Vagina (tissue), 2 donors: ENCODE measurements around the gene MAP3K20. TPM values are rescaled to one million over a fixed set of nuclear protein-coding genes. Genes with fewer than 3 reads are reported as not detected.

Experiments used
- DNase-seq, 2 donors: peaks; one replicate each; pipeline ENCODE4 v3.0.0-alpha.2; 2017; ENCODE audit errors: extremely low spot score in 2 of 2
- H3K27ac ChIP-seq: fragments of 200-600 bp; sonication (generic); one replicate; pipeline ENCODE4 v1.5.1; 2019
- H3K27me3 ChIP-seq: fragments of 200-600 bp; sonication (generic); one replicate; pipeline ENCODE4 v1.5.1; 2019
- H3K36me3 ChIP-seq, 2 donors: fragments of 200-600 bp; sonication (generic); one replicate each; pipeline ENCODE4 v1.5.1; 2017 to 2019
- H3K4me1 ChIP-seq: fragments of 200-600 bp; sonication (generic); one replicate; pipeline ENCODE4 v1.5.1; 2019
- H3K4me3 ChIP-seq, 2 donors: fragments of 200-600 bp; sonication (generic); 1 replicate in 1 of 2; 2 replicates in 1 of 2; pipeline ENCODE4 v1.5.1; 2016 to 2019
- H3K9me3 ChIP-seq: fragments of 200-600 bp; sonication (generic); one replicate; pipeline ENCODE4 v1.5.1; 2019
- POLR2A ChIP-seq, 2 donors: fragments of 450-650 bp; IDR thresholded peaks; one replicate each; pipeline ENCODE4 v1.6.1; 2017; ENCODE audit warnings: antibody characterized with exemption in 2 of 2, mild to moderate bottlenecking in 2 of 2, moderate library complexity in 2 of 2
- POLR2AphosphoS5 ChIP-seq, 2 donors: sonication (generic); formaldehyde crosslinking; IDR thresholded peaks; one replicate each; pipeline ENCODE4 v1.9.0; 2017; ENCODE audit warnings: antibody characterized with exemption in 2 of 2, mild to moderate bottlenecking in 2 of 2, low read depth in 1 of 2; ENCODE audit not compliant: insufficient read depth in 1 of 2
- intact Hi-C: fragments of 100-400 bp; cut with DNase I; formaldehyde crosslinking; loops from one replicate; pipeline ENCODE4 v1.15.1; 2023
- total RNA-seq: library from RNA; depleted of rRNA; stranded (reverse); fragments of >200 nt; gene quantifications from one replicate; pipeline ENCODE4 v1.2.3, GENCODE V29; 2016
- TF ChIP-seq, protein P1 (sequence below), 3 experiments: fragments of 450-650 bp in 2 of 3; fragments of 200-600 bp in 1 of 3; sonication (generic) in 1 of 3; IDR thresholded peaks; one replicate each; pipeline ENCODE4 v1.5.1; 2017 to 2019; ENCODE audit warnings: antibody characterized with exemption in 3 of 3, mild to moderate bottlenecking in 2 of 3, moderate library complexity in 2 of 3

Gene MAP3K20
- total RNA-seq, 1 donor from 2014 or later, result 59.4 TPM

DNA sequence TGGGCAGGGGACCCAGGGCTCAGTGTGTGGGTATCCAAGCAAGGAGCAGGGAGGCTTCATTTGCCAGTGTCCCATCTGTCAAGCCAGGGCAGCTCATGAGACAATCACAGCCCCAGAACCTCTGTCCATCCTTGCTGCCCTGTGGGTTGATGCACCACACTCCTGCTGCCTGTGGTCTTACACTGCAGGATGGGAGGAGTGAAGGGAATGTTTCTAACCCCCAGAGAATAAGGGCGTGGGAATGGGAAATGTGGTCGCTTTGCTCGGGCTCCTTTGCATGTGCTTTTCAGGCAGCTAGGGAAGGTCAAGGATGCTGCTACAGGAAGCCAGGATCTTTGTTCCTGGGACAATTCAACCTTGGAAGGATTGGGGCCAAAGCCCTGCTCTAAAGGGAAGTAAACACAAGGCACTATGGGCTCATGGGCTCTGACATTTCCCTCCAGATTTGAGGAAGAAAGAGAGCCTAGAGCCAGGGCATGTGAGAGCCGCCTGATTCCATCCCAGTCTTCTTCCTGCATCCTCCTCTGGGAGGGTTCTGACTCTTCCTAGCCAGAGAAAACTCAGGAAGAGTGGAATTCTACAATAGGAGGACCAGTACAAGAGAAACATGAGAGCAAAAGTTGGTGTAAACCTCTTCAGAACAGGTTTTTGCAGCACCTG is 18.8 kb upstream of the MAP3K20 start:
- Histone ChIP-seq H3K27ac (no peak overlapping the region), H3K9me3 (no peaks in the 10 kb centered on the region), H3K36me3 (no peaks in the 10 kb centered on the region), H3K4me3 (no peak overlapping the region), H3K27me3 (no peaks in the 10 kb centered on the region), H3K4me1 (peaks cover 4% of the 10 kb centered on the region)
- intact Hi-C loops, result no loop called here
- no peak for DNase-seq
- TF ChIP-seq POLR2AphosphoS5 (IDR thresholded peaks at IDR 0.05; ENCODE audit: insufficient read depth in 1 of 2, low read depth in 1 of 2) (no peak), POLR2A (IDR thresholded peaks at IDR 0.05) (no peak)
- TF ChIP-seq, protein P1, sequence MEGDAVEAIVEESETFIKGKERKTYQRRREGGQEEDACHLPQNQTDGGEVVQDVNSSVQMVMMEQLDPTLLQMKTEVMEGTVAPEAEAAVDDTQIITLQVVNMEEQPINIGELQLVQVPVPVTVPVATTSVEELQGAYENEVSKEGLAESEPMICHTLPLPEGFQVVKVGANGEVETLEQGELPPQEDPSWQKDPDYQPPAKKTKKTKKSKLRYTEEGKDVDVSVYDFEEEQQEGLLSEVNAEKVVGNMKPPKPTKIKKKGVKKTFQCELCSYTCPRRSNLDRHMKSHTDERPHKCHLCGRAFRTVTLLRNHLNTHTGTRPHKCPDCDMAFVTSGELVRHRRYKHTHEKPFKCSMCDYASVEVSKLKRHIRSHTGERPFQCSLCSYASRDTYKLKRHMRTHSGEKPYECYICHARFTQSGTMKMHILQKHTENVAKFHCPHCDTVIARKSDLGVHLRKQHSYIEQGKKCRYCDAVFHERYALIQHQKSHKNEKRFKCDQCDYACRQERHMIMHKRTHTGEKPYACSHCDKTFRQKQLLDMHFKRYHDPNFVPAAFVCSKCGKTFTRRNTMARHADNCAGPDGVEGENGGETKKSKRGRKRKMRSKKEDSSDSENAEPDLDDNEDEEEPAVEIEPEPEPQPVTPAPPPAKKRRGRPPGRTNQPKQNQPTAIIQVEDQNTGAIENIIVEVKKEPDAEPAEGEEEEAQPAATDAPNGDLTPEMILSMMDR (IDR thresholded peaks at IDR 0.05), result no peak

DNA sequence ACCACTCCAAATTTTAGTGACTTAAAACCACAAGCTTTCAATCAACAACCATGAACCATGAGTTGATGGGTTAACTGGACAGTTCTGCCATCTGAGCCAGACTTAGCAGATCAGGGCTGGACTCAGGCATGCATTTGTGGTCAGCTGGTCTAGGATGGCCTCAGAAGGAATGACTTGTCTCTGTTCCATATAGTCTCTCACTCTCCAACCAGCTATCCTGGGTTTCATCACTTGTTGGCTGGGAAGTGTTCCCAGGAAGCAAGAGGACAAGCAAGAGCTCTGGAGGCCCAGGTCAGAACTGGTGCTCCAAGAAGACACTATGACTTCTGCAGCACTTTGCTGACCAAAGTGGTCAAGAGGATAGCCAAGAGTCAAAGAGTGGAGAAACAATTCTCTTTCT is 17.5 kb upstream of the MAP3K20 start:
- DNase-seq, result no peak
- Histone ChIP-seq H3K4me1 (peaks cover 4% of the 10 kb centered on the region), H3K4me3 (no peak overlapping the region), H3K36me3 (no peaks in the 10 kb centered on the region), H3K9me3 (no peaks in the 10 kb centered on the region), H3K27ac (no peak overlapping the region), H3K27me3 (no peaks in the 10 kb centered on the region)
- intact Hi-C loops, result no loop called here
- TF ChIP-seq POLR2A (IDR thresholded peaks at IDR 0.05) (no peak), POLR2AphosphoS5 (IDR thresholded peaks at IDR 0.05; ENCODE audit: insufficient read depth in 1 of 2, low read depth in 1 of 2) (no peak)
- TF ChIP-seq, protein P1 (IDR thresholded peaks at IDR 0.05), result no peak

DNA sequence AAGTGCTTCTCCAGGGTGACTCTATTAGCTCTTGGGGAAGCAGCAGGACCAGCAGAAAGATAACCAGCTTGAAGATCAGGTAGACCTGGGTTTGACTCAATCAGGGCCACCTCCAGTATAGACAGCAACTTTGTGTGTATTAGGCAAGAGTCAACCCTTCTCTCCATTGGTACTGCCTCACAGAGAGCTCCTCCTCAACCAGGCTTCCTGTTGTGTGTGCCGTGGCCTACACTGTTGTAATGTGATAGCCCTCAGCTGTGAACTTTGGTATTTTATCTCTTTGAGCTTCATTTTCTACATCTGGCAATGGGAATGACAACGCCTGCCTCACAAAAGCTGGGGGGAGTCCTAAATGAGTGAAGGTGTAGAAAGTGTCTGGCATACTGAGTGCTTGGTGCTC is 17.0 kb upstream of the MAP3K20 start:
- Histone ChIP-seq H3K4me1 (peaks cover 4% of the 10 kb centered on the region), H3K36me3 (no peaks in the 10 kb centered on the region), H3K9me3 (no peaks in the 10 kb centered on the region), H3K27me3 (no peaks in the 10 kb centered on the region), H3K27ac (peak overlapping the region; percentile 33), H3K4me3 (no peak overlapping the region)
- DNase-seq, result no peak
- TF ChIP-seq, protein P1 (IDR thresholded peaks at IDR 0.05), result no peak
- TF ChIP-seq POLR2A (IDR thresholded peaks at IDR 0.05), result no peak
- TF ChIP-seq POLR2AphosphoS5 (IDR thresholded peaks at IDR 0.05; ENCODE audit: insufficient read depth in 1 of 2, low read depth in 1 of 2), result no peak
- intact Hi-C loops, result no loop called here

DNA sequence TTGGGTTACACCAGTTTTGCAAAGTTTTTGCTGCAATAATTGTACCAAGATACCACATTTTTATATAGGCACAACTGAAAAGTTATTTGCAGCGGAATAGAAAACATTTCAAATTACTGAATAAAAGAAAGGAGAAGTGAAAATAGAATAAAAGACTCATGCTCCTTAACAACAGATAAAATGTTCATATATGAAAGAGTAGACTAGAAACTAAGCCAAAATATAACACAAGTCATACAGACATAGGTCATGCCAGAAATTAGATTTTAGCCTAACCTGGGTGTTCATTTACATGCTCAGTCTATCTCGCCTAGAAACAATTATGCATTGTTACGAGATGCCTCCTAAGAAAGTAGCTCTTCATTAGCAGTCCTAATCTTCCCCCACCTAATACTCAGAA is 16.4 kb upstream of the MAP3K20 start:
- no peak for DNase-seq
- no peaks in the 10 kb centered on the region for H3K9me3 ChIP-seq
- intact Hi-C loops, result no loop called here
- no peak overlapping the region for H3K4me3 ChIP-seq
- peak overlapping the region; percentile 33 for H3K27ac ChIP-seq
- TF ChIP-seq, protein P1 (IDR thresholded peaks at IDR 0.05), result no peak
- TF ChIP-seq POLR2AphosphoS5 (IDR thresholded peaks at IDR 0.05; ENCODE audit: insufficient read depth in 1 of 2, low read depth in 1 of 2) (no peak), POLR2A (IDR thresholded peaks at IDR 0.05) (no peak)
- H3K36me3 ChIP-seq, result no peaks in the 10 kb centered on the region
- peaks cover 4% of the 10 kb centered on the region for H3K4me1 ChIP-seq
- H3K27me3 ChIP-seq, result no peaks in the 10 kb centered on the region

DNA sequence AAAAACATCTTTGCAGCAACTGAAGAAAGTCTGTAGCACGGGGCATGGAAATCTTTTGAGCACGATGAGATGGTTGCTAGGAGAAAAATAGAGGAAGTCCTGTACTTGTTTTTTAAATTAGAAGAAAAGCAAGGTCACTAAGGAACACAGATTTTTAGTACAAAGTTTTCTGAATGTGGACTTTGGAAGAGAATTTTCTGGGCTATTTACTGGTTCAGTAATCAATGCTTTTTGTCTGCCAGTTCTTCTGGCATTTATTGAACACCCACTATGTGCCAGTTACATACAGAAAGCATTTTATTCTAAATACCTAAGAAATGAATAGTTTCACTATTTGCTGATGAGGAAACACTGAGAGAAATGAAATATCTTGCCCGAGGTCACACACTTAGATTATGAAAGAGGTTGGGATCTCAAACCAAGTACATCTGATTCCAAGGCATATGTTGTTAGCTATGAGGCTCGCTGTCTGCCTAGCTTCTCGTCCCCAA is 15.6 kb upstream of the MAP3K20 start:
- TF ChIP-seq, protein P1 (IDR thresholded peaks at IDR 0.05), result no peak
- TF ChIP-seq POLR2A (IDR thresholded peaks at IDR 0.05), result no peak
- TF ChIP-seq POLR2AphosphoS5 (IDR thresholded peaks at IDR 0.05; ENCODE audit: insufficient read depth in 1 of 2, low read depth in 1 of 2), result no peak
- Histone ChIP-seq H3K4me3 (no peak overlapping the region), H3K36me3 (no peaks in the 10 kb centered on the region), H3K9me3 (no peaks in the 10 kb centered on the region), H3K27me3 (no peaks in the 10 kb centered on the region), H3K4me1 (peaks cover 4% of the 10 kb centered on the region), H3K27ac (no peak overlapping the region)
- intact Hi-C loops, result no loop called here
- no peak for DNase-seq
